CD4-positive, alpha-beta T cell treated with Interleukin-10 for 1 hour (primary cell): ENCODE results near the gene COQ2.
"Not testable (repeated sequence)": the region's sequence is repeated elsewhere in the genome, so short reads cannot be mapped to it uniquely, and the experiment has no call there.

Experiments
- DNase-seq: peaks from one replicate; pipeline ENCODE4 v3.0.0-alpha.2; 2020

The COQ2 gene

DNA sequence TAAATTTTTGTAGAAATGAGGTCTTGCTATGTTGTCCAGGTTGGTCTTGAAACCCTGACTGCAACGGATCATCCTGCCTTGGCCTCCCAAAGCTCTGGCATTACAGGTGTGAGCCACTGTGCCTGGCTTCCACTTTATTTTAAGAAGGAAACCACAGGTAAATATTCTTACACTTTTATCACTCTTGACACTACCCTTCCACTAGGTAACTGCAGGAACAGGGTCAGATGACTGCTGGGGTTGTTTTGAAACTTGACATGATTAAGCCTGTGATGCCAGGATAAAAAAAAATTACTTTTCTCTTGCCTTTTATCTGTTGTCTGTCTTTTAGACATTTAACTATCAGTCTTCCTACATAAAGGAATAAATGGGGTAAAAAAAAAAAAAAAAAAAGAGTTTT, 43.5 kb downstream of the COQ2 start:
- DNase-seq = no peak

DNA sequence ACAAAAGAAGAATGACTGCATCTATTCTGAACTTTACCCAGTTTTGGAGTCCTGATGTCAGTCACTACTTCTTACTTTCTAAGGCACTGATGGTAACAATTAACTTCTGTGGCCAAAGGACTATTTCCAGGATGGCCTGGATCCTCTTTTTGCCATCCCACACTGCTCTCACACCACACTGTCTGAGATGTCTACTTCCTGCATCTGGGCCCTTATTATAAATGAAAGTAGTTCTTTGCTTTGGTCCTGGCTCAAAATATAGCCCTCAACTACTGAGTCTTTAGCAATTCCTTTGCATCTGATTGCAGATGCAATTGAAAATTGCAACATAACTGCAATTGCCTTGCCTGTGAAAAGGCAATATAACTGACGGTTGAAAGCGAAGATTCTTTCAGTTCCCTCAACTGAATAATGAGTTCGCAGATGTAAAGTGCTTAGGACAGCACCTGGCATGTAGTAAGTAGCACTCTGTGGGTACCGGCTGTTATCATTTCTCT, 44.2 kb downstream of the COQ2 start:
- no peak for DNase-seq

DNA sequence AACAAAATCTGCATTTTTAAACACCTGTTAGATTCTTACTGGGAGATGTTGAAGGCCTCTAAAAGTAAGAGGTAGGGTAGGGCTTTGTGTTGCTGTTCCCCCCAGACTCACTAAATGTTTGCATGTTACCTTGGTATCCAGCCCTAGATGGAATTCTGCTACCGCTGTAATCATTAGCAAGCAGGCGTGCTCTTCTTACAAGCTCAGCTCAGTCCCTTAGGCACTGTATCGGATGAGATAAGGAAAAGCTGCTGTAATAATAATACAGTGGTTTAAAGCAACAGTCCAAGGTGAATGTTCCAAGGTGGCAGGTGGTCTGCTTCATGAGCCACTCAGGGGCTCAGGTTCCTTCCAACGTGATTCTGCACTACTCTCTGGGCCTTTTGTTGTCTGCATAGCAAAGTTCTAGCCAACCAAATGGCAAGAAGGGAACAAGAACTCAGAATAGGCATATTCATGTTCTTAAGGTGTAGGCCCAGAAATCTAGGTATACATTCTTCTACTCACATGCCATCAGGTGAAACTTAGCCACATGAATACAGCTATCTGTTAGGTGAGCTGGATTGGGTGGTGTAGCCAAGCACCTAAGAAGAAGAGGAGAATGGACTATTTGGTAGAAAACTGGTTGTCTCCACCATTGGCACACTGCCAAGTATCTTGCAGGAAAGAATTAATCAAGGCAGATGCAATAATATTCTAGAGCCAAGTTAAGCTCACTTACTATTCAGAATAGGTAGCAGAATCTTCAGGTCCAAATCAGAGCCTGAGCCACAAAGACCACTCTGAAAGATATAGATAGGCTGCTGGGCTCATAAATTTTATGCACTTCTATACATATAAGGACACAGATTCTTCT, 46.0 kb downstream of the COQ2 start:
- DNase-seq = no peak

DNA sequence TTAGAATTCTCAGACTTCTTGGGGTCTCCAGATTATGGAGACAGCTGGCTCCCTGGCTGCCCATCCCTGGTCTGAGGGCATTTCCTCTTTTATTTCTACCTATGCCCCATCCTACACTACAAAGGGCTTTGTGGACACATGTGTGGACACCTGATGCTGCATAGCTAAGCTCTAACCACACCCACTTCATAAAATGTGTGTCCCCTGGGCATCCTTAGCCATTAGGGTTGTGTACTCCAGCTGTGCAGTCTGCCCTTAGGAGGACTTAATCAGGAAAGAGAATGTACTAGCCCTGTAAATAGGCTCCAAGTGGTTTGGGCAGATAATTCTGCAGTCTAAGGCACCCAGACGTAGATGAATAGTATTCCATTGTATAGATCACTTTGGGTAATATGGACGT, 47.0 kb downstream of the COQ2 start:
- no peak for DNase-seq

DNA sequence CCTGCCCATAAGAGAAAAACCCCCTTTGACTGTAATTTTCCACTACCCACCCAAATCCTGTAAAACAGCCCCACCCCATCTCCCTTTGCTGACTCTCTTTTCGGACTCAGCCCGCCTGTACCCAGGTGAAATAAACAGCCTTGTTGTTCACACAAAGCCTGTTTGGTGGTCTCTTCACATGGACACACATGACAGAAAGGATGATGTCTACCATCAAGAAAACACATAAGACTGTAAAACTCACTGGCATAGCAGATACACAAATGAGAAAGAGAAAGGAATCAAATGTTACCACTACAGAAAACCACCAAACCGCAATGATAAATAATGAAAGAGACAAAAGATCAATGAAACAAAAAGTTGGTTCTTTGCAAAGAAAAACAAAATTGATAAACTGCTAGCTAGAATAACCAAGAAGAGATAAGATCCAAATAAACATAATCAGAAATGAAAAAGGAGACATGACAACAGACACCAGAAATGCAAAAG, 48.9 kb downstream of the COQ2 start:
- peak; percentile 60 for DNase-seq

DNA sequence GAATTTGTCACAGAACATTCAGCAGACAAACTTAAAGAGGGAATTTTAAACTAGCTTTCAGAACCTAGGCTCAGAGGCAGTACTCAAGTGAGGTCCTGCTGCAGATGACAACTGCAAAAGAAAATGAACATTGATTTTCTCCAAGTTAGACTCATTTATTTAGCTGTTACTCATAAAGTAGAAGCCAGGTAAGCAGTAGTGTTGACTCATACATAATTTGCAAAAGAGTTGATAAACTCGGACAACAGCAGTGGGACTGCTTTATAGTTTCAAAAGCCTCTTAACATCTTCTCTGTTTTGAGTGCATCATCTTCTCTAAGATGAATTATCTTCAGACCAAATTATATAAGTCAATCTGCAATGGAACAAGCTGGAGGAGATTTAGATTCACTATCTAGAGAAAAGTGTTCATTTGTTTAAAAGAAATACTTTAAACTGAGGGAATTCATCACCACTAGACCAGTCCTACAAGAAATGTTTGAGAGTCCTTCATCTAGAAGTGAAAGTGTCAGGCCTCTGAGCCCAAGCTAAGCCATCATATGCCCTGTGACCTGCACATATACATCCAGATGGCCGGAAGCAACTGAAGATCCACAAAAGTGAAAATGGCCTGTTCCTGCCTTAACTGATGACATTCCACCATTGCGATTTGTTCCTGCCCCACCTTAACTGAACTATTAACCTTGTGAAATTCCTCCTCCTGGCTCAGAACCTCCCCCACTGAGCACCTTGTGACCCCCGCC, 49.5 kb downstream of the COQ2 start:
- no peak for DNase-seq

DNA sequence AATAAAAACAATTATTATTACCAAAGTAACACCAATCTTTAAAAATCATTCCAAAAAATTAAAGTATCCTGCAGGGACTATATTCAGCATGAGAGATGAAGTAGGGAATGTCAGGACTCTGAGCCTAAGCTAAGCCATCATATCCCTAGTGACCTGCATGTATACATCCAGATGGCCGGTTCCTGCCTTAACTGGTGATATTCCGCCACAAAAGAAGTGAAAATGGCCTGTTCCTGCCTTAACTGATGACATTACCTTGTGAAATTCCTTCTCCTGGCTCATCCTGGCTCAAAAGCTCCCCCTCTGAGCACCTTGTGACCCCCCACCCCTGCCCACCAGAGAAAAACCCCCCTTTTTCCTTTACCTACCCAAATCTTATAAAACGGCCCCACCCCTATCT, 50.2 kb downstream of the COQ2 start:
- DNase-seq = not testable (repeated sequence)

DNA sequence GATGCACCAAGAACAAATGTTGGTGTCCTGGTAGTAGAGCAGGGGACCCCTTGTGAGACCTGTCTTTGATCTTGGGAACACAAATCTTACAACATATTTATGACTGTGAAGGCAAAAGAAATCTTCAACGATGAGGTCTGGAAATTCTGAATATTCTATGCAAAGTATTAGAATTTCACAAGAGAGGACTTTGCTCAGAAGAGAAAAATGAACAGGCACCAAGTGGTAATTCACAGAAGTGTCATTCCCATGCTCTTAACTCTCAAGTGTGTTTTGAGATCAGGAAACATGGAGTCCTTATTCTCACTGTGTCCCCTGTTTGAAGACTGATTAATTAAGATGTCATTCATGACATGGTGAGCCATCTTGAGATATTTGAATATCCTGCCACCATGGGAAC, 52.5 kb downstream of the COQ2 start:
- no peak for DNase-seq

DNA sequence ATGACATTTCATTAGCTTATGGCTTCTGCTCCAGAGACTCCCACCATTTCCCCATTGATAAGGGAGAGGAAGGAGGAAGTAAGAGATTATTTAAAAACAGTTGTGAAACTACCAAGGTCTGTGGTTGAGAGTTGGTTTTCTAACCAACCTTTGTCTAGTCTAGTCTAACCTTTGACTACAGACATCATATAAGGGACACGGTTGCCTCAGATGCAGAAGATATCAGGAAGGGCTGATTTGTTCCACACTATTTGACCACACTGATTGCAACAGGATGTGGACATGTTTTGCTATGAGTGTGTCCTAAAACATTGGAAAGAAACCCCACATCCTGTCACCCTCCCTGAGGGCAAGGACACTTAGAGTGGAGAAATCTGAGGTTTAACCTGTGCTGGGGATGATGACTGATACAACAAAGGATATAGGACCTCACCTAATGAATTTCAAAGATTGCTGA, 53.0 kb downstream of the COQ2 start:
- DNase-seq = peak; percentile 41

DNA sequence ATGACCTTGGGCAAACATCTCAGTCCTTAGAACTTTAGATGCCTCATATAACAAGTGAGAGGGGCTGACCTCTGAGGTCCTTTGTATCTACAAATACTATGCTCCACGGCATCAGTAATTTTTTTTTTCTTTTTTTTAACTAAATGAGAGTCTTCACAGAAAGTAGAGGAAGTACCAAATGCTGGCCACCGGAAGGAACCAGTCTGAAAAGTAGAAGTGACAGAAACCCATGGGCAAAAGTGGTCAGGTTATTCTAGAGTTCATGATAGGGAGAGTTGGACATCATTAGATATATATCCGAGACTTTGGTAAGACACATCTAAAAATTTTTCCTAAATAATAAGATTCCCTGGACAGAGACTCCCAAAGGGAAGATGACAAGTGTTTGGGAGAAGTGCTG, 53.7 kb downstream of the COQ2 start:
- no peak for DNase-seq

DNA sequence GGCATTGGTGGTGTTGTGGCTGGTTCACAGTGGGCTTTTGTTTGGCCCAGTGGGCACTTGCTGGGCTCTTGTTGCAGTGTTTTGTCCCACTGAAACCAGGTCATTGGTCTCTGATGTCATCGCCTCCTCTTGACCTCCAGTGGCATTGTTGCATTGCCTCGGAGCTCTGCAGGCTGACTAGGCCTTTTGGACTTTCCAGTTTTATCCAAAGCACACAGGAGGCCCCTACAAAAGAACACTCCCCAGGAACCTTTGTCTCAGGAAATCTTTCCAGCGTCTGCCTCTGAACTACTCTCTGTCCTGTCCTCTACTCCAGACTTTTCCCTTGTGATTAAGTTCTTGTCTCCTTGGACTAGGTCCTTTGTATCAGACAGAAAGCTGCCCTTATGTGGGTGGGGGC, 54.8 kb downstream of the COQ2 start:
- DNase-seq = no peak

DNA sequence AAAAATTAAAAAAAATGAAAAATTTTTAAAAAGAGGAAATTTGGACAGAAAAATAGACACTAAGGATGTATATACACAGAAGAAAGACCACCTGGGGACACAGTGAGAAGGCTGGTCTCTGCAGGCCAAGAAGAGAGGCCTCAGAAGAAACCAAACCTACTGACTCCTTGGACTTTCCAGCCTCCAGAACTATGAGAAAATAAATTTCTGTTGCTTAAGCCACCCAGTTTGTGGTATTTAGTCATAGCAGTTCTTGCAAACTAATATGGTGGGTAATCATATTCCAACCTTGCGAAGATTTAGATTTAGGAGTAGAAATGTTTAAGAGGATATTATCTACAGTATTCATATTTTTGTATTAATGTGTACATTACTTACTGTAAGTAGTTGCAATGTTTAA, 56.4 kb downstream of the COQ2 start:
- no peak for DNase-seq

DNA sequence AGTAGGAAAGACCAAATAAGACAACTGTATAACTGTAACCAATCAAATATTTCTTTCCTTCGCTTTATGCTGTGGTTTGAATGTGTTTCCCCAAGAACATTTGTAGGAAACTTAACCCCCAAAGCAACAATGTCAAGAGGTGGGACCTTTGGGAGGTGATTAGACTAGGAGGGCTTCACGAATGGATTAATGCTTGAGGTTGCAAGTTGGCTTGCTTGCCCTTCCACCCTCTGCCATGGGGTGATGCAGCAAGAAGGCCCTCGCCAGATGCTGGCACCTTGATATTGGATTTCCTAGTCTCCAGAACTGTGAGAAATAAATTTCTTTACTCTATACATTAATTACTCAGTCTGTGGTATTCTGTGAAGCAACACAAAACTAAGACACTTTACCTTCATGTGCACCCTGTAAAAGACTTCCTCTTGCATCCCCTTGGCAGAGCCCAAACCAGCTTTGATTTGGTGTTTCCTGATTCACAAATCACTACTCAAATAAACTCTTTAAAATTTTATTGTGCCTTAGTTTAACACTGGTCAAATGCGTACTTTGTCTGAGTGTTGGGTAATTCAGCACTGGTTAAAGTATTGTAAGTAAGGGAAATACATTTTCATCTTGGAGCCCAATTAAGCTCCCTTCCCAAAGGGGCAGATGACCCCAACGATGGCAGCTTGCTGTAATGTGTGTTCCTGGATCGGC, 59.9 kb downstream of the COQ2 start:
- no peak for DNase-seq

DNA sequence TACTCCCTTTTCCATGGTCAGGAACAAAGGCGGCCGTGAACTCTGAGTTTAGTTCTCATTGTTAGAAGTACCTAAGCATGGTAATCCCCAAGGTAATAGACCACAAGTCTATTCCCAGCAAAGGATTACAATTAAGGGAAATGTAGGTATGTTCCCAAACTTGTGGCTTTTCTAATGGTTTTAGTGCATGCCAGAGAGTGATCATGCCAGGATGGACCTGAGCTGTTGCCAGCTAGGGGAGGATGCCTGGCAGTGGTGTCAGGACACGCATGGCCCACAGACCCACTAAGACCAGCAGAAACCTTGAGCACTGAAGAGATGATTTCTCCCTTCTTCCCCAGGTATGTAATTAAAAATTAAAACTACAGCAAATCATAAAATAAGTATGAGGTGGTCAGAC, 60.8 kb downstream of the COQ2 start:
- no peak for DNase-seq

DNA sequence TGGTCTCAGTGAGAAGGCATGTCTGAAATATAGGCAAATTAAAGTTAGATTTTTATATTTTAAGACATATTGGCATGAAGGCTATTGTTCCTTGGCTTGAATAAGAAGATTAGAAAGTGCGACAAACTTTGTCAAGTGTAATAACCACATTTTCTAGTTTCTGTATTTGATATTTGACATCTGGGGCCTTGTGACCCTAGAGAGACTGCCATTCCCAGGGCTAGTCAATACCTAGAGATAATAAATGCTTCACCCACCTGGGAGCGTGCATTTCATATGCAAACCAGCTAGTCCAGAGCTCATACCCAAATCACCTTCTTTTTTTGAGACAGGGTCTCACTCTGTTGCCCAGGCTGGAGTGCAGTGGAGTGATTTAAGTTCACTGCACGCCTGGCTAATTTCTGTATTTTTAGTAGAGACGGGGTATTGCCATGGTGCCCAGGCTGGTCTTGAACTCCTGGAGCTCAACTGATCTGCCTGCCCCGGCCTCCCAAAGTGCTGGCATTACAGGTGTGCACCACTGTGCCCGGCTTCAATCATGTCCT, 62.6 kb downstream of the COQ2 start:
- DNase-seq = no peak

DNA sequence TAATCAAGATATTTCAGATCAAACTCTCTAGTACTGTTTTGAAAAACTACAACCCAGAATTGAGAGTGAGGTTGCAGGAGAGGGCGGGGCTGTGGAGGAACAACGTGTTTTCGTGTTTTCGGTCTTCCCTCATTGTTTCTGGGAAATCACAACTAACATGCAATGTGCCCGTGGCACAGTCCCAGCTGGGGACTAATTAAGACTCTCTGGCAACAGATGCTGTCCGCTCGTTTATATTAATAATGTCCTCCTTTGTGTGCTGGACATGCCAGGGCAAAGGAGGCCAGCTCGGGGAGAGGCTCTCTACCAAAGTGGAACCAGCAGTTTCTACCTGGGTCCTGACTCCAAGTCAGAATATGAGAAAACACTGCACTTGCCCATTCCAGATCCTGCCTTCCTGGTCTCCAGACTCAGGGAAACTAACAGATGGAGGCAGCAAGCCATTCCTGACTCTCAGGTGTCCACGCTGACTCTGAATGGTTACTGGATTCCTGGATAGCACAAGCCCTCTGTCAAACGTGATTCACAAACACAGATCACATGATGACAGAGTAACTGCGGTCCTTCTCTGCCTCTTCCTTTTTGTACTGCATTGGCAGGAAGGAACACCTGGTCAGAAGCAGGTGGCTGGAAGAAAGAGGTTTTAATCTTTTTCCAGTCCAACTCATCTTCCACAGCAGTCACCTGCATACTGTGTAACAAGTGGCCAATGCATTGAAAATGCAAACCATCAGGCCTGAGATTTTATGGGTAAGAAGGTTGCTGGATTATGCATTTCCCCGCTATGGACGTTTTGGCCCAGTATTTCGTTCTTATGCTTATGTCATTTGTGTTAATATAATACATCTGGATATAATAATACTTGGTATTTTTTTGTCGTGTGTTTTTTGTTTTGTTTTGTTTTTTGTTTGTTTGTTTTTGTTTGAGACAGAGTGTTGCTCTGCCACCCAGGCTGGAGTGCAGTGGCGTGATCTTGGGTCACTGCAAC, 65.0 kb downstream of the COQ2 start:
- peak; percentile 70 for DNase-seq

DNA sequence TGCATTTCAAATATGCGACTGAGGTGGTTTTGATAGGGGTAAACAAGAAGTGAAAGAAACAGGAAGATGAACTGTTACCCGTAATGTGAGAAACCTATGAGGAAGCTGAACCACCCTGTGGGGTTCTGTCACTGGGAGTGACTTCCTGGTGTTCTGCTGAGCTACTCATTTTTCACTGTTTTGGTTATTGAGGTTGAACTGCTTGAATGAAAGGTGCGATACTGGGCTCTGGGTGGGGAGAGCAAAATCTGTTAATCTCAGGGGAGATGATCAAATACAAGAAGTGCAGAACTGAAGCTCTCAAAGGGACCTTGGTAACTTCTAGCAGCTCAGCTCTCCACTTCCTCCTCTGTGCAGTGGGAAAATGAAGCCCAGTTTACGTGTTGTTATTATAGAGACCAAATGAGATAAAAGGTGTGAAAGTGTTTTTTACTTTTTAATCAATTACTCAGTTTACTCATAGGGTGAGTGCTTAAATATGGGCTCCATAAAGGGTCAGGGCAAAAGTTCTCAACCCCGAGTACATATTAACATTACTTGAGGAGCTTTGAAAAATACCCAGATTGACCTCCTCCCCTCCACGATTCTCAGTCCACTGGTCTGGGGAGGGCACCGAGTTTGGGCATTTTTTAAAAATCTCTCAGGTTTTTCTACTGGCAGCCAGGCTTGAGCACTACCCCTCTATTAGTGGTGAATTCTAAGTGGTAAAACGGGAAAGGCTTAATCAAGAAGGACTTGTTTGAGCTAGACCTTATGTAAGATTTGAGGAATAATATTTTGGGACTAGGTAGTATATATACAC, 66.7 kb downstream of the COQ2 start:
- DNase-seq = peak; percentile 87

DNA sequence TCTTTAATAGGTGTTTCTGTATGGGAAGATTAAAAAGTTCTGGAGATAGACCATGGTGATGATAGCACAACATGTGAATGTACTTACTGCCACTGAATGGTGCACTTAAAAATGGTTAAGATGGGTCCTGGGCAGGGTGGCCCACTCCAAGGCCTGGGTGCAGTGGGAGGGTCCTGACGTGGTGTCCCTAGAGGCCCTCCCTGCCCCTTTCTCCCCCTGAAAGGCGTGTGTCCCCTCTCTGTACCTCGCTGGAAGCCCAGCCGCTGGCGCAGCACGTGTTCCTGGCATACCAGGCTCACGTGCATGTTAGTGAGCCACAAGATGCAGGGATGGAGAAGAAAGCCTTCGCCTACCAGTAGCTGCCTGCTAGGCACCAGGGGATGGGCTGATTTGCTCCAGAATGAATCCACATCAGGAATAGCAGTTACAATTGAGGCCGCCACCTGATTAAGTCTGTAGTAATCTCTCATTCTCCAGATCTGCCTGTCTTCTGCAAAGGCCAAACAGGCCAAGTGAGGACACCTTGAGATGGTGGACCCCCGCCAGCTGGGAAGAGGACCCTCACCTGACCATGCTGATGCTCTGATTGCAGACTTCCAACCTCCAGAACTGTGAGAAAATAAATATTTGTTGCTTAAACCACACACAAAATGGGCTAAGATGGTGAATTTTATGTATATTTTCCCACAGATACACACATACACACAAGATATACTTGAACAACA, 67.5 kb downstream of the COQ2 start:
- no peak for DNase-seq

DNA sequence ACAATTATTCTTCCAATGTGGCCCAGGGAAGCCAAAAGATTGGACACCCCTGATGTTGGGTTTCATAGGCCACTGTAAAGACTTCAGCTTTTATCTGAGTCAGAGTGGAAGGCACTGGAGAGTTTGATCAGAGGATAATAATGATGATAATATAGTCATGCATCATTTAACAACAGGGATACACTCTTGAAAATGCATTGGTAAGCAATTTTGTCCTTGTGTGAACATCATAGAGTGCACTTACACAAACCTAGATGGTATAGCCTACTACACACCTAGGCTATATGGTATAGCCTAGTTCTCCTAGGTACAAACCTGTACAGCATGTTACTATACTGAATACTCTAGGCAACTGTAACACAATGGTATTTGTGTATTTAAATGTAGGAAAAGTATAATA, 70.5 kb downstream of the COQ2 start:
- DNase-seq = no peak
